COLO668 (cell line): Measurements from ENCODE around the gene MAIP1.

ENCODE experiments used
- DNase-seq: peaks from one replicate; lab custom pipeline; 2025; ENCODE audit not compliant: unreplicated experiment; lab: John Stamatoyannopoulos, UW

The MAIP1 gene

DNA sequence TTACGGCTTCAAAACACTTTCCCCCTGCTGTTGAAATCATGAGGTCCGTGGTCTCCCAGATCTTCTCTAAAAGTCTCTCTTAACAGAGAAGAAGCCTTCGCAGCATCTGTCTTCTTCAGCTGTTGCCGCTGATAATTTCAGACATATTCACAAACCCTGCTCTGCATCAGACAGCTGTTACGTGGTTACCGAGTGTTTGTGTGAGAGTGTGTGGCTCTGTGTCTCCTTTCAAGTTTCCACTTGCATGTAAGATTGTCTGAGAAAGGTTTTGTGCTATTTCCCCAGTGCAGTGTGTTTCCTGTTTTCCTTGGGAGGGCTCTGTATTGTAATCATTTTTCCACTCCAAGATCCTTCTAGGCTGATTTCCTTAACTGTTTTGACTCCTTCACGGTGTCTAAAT is 32.8 kb downstream of the MAIP1 start:
- DNase-seq = no peak

DNA sequence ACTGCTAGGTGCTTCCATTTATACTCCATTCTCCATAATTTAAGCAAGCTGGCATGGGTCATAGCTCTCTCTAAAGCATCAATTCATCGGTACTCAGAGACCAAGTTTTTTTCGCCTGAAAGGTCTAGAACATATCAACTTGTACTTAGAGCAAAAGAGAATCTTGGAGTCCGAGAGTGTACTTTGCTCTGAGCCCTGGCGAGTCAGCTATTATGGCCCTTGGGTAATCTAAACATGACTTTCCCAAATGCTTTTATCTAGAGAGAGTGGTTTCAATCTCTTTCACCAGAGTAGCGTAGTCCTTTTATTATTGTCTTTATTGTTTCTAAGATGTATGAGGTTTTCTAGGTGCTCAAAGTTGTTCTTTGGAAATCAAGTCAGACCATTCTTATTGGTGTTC is 34.4 kb downstream of the MAIP1 start:
- no peak for DNase-seq

DNA sequence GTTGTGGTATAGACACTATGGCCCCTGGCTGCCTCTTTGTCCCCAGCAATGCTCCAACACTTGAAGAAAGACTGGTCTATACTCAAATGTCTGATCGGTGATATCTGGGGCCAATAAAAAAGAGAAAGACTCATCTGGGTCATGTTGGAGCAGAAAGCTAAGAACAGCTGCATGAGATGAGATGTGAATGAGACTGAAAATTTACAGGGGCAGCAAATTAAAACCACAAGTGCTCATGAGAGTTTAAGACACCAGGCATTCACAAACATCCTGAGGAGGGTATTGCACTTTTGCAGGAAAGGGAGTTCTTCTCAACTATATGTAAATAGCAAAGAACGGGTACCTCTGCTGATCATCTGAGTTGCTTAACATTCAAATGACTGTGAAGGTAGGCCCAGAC is 36.3 kb downstream of the MAIP1 start:
- no peak for DNase-seq

DNA sequence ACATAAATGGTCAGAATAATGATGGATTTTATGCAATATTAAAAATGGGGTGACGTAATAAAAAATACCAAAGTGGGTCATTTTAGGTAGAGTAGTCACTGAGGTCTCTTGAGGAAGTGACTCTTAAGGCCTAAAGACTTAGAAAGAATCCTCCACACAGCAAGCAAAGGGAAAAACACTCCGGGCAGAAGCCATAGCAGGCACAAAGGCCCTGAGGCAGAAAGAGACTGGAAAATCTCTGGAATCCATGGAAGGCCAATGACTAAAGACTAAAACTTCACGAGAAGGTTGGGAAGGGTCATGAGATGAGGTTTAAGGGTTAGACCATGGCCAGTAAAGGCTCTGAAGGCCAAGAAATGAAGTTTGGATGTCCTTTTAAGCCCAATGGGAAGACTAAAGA is 36.9 kb downstream of the MAIP1 start:
- no peak for DNase-seq

DNA sequence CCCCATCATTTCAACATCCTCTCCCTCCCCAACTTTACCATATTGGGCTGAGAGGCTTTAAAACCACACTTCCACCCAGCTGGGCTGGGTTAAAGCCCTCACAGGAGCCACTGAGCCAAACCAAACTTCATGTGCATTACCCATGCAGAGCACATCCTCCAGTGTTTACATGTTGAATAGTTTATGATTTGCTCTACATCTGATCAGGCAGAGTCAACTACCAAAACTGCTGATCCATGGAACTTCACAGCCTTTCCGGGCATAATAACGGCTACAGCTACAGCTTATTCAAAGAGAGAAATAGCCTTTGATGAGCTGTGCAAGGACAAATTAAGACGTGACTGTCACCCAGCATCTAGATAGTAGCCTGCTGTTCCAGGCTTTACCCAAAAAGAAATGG is 39.0 kb downstream of the MAIP1 start:
- no peak for DNase-seq

DNA sequence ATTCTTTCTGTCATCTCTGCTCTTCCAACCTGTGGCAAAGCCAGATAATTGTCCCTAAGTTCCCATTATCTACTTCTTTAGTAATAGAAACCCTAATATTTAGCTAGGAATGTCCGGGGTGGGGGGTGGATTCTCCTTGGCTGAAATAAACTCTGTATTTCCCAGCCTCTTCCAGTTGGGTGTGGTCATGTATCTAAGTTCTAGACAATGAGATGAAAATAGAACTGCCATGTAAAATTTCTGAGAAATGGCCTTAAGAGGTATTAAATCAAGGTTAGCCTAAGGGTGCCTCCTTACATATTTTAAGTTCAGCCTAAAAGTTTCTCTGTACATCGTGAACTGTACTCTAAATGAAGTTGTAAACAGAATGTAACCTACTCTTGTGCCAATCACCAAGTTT is 39.5 kb downstream of the MAIP1 start:
- no peak for DNase-seq

DNA sequence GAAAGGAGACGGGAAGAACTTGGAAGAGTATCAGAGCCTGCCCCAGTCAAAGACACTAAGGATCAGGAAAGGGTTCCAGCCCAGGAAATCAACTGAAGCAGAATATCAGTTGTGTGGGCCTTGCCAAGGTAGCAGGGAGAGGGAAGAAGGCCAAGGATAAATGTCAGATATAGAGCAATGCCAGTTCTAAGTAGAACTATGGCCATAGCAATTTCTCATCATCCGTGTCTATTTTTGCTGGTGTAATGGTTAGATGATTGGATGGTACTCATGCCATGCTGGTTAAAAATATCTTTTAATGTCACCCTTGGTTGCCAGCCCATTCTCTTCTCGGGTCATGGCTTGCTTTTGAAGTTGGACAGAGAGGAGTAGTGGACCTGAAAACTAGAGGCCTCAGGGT is 41.9 kb downstream of the MAIP1 start:
- no peak for DNase-seq

GRCh38 chr2:199999166-199999565 is 43.8 kb downstream of the MAIP1 start:
- no peak for DNase-seq

DNA sequence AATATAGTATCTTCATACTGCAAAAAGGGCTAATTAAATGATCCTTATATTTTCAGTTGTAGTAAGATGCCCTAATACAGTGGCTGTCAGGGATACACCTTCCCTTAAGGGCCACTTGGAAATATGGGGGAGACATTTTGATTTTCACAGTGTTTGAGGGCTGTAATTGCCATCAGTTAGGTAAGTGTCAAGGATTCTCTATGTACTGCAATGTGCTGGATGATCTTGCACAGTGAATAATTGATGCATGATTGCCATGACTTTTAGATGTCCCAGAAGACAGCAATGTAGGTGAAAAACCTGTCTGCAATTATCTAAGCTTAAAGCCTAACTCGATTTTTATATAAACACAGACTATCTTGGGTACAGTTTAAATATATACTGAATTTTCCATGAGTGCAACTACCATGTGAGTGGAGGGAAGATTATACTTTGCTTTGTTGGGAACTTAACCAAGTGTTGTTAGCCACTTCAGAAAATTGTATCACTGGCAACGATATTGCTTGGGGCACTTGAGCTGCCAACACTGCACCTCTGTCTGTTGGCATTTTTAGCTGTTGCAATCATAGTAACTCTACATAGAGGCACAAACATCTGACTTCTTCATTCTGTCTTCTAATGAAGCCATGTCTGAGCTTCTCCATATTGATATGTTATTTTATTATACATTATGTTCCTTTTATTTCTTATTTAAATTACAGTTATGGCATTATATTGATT is 45.2 kb downstream of the MAIP1 start:
- DNase-seq = no peak

DNA sequence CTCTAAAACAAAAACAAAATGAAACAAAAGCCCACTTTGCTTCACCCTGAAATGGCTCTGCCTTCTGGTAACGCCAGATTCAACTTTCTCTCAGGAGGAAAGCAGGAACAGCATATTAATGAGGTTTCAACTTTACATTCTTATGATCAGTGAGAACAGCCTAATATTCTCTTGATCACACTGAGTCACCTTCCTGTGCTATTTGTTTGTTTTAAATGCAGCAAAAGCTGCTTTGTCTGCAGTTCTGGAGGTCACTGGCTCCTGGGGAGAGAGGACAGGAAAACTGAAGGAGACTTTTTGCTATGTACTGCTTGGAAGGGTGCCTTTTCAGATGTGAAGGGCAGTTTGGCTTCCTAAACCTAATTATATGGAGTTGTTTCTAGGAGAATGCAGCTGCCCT is 48.1 kb downstream of the MAIP1 start:
- DNase-seq = no peak

- no peak for DNase-seq
These were observed 50.3 kb downstream of the MAIP1 start for GRCh38 chr2:200005675-200006074.

- no peak for DNase-seq
These were observed 51.9 kb downstream of the MAIP1 start for GRCh38 chr2:200007306-200007705.

DNA sequence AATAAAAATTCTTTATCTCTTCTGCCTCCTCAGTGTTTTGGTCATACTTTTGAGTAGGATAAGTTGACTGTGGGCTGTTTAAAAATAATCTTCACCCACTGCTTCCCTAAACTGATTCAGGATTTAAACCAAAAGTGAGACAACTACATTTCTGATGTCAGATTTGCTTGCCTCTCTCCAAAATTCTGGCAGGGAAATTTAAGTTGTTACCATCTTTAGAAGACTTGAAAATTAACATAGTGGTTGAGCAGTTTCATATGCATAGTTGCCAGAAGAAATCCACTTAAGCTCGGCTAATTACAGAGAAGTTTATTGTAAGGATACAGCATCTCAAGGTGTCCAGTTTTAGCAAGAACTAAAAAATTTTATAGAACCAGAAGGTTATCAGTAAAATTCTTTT is 57.0 kb downstream of the MAIP1 start:
- DNase-seq = no peak
